Measurements from ENCODE around the gene BDKRB1. TPM values are rescaled to one million over a fixed set of nuclear protein-coding genes. Genes with fewer than 3 reads are reported as not detected.

Gene BDKRB1
- total RNA-seq, 2 experiments from 2014 or later: not detected

GRCh38 chr14:96212896-96213295 is 43.1 kb upstream of the BDKRB1 start:
- intact Hi-C loops (cut with micrococcal nuclease): no loop called here
- TF ChIP-seq, protein P1, sequence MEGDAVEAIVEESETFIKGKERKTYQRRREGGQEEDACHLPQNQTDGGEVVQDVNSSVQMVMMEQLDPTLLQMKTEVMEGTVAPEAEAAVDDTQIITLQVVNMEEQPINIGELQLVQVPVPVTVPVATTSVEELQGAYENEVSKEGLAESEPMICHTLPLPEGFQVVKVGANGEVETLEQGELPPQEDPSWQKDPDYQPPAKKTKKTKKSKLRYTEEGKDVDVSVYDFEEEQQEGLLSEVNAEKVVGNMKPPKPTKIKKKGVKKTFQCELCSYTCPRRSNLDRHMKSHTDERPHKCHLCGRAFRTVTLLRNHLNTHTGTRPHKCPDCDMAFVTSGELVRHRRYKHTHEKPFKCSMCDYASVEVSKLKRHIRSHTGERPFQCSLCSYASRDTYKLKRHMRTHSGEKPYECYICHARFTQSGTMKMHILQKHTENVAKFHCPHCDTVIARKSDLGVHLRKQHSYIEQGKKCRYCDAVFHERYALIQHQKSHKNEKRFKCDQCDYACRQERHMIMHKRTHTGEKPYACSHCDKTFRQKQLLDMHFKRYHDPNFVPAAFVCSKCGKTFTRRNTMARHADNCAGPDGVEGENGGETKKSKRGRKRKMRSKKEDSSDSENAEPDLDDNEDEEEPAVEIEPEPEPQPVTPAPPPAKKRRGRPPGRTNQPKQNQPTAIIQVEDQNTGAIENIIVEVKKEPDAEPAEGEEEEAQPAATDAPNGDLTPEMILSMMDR (IDR thresholded peaks at IDR 0.05): no peak
- Mint-ChIP-seq H3K9me3 (no peaks in the 10 kb centered on the region), H3K27ac (no peak overlapping the region), H3K36me3 (ENCODE audit: low read depth) (no peaks in the 10 kb centered on the region), H3K27me3 (peaks cover 1% of the 10 kb centered on the region), H3K4me1 (ENCODE audit: low read depth) (no peaks in the 10 kb centered on the region), H3K4me3 (no peak overlapping the region)
- ATAC-seq: no peak
- ChIA-PET CTCF (no interaction called here), POLR2A (interaction anchor here (0.6 kb wide), 1 partner anchor 409 kb away, joined by 3 read pairs; no protein-coding TSS in a partner anchor)
- no peak for DNase-seq

DNA sequence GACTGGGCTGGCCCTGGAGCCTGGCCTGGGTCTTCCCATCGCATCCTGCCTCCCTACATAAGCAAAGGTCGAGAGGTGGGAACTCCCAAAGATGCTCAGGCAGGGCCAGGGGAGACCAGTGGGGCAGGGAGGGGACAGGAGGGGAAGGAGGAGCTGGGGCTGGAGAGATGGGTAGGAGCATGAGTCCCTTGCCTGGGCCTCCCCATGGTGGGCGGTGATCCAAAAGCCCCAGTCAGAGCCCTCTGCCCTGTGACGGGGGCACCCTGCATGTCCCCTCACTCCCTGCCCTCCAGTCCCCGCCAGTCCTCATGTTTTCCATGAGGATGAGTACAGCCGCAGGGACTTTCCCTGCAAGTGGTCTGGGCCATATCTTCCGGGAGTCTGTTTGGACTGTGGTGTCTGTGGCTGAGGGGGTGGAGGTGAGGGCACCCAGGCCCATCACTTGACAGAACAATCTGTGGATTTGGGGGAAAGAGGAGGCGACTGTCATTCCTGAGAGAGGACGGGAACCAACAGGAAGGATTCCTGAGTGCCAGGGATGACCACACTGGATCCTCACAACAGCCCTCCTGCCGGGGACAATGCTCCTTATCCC is 42.0 kb upstream of the BDKRB1 start:
- ATAC-seq (no peak), DNase-seq (no peak)
- intact Hi-C loops (cut with micrococcal nuclease): no loop called here
- no peaks in the 10 kb centered on the region for H3K9me3 Mint-ChIP-seq
- peaks cover 1% of the 10 kb centered on the region for H3K27me3 Mint-ChIP-seq
- no peak overlapping the region for H3K4me3 Mint-ChIP-seq
- TF ChIP-seq, protein P1 (IDR thresholded peaks at IDR 0.05): no peak
- ChIA-PET POLR2A (no interaction called here), CTCF (no interaction called here)
- no peaks in the 10 kb centered on the region for H3K36me3 Mint-ChIP-seq (ENCODE audit: low read depth)
- H3K4me1 Mint-ChIP-seq (ENCODE audit: low read depth): no peaks in the 10 kb centered on the region
- H3K27ac Mint-ChIP-seq: no peak overlapping the region

DNA sequence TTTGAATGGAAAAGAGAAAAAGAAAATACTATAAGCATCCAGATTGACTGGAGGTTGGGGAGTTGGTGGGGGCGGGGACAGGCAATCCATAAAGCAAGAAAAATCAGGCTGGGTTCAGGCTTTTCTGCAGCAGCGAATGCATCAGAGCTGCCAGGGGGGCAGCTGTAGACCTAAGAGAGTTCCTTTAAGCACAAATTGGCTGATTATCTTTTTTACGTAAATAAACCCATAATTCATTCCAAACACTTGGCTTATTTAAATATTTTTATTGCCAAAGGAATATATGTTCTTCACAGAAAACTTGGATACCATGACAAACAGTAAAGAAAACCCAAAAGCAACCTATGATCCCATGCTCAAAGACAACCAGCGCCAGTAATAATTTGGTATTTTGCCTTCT is 41.2 kb upstream of the BDKRB1 start:
- Mint-ChIP-seq H3K27me3 (peaks cover 1% of the 10 kb centered on the region), H3K36me3 (ENCODE audit: low read depth) (no peaks in the 10 kb centered on the region), H3K9me3 (no peaks in the 10 kb centered on the region), H3K27ac (no peak overlapping the region), H3K4me1 (ENCODE audit: low read depth) (no peaks in the 10 kb centered on the region), H3K4me3 (no peak overlapping the region)
- intact Hi-C loops (cut with micrococcal nuclease): no loop called here
- DNase-seq (no peak), ATAC-seq (no peak)
- ChIA-PET CTCF (no interaction called here), POLR2A (no interaction called here)
- TF ChIP-seq, protein P1 (IDR thresholded peaks at IDR 0.05): no peak

DNA sequence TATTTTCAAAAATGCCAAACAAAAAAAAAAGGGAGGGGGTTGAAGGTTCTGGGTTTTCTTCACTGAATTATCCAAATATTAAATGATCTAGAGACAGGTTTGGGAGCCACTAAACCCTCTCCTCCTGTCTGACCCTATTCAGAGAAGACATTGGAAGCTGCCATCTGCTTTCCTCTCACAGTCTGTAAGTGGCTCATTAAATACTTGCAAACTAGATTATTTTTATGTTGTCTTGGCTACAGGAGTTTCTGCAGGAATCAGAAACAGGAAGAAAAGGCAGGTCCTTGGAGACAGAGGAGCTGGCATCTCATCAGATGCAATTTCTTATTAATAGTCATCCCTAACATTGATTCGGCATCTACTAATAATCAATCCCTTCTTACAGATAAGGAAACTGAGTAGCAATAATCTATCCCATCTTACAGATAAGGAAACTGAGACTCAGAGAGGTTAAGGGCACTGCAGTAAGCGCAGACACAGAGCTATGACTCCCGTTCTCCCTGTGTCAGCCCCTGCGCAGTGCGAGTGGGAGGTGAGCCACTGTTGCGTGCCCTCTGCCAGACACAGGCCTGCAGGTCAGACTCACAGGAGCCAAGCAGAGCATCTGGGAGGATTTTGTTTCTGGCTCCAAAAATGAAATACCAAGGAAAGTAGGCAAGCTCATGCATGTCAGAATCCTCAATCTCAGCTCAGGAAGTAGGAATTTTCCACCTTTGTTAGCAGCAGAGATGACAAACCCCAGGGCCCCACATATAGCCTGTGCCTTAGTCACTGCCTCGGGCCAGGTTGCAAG is 40.4 kb upstream of the BDKRB1 start:
- CTCF ChIA-PET: interaction anchor here (1.0 kb wide), 1 partner anchor 115 kb away, joined by 5 read pairs; no protein-coding TSS in a partner anchor
- POLR2A ChIA-PET: no interaction called here
- intact Hi-C loops (cut with micrococcal nuclease): no loop called here
- no peak for DNase-seq
- Mint-ChIP-seq H3K36me3 (ENCODE audit: low read depth) (no peaks in the 10 kb centered on the region), H3K27me3 (peaks cover 3% of the 10 kb centered on the region), H3K27ac (no peak overlapping the region), H3K9me3 (no peaks in the 10 kb centered on the region), H3K4me1 (ENCODE audit: low read depth) (no peaks in the 10 kb centered on the region), H3K4me3 (no peak overlapping the region)
- TF ChIP-seq, protein P1 (IDR thresholded peaks at IDR 0.05): no peak
- ATAC-seq: no peak

DNA sequence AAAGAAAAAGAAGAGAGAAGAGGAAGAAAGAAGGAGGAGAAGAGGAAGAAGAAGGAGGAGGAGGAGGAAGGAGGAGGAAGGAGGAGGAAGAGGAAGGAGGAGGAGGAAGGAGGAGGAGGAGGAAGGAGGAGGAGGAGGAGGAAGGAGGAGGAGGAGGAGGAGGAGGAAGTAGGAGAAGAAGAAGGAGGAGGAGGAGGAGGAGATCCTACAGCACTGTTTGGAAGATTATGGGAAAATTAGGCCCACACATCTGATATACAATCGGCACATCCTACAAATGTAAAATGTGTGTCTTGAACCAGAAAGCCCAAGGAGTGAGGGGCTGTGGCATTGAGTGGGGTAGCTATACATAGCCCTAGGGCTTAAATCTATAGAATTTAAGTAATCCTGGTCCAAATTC is 39.4 kb upstream of the BDKRB1 start:
- H3K27ac Mint-ChIP-seq: no peak overlapping the region

More for the DNA sequence above, 39.4 kb upstream of the BDKRB1 start:
- POLR2A ChIA-PET: no interaction called here
- no peaks in the 10 kb centered on the region for H3K36me3 Mint-ChIP-seq (ENCODE audit: low read depth)
- TF ChIP-seq, protein P1 (IDR thresholded peaks at IDR 0.05): no peak
- DNase-seq (no peak), ATAC-seq (no peak)
- H3K9me3 Mint-ChIP-seq: no peaks in the 10 kb centered on the region
- peaks cover 10% of the 10 kb centered on the region for H3K27me3 Mint-ChIP-seq
- intact Hi-C loops (cut with micrococcal nuclease): no loop called here
- H3K4me3 Mint-ChIP-seq: no peak overlapping the region
- no peaks in the 10 kb centered on the region for H3K4me1 Mint-ChIP-seq (ENCODE audit: low read depth)
- CTCF ChIA-PET: no interaction called here
